Amygdala (tissue), 56 donors: ENCODE measurements around the gene CTRB2.

Source experiments
- DNase-seq, 56 donors: peaks; one replicate each; lab custom pipeline; 2025; lab: John Stamatoyannopoulos, UW

The CTRB2 gene

GRCh38 chr16:75189638-75190245 lies 17.2 kb downstream of the CTRB2 start:
- no peak for DNase-seq

- no peak for DNase-seq
Observed at GRCh38 chr16:75188832-75189477, 18.0 kb downstream of the CTRB2 start.

GRCh38 chr16:75181630-75182029 lies 25.3 kb downstream of the CTRB2 start:
- DNase-seq: no peak

- no peak for DNase-seq
Observed at GRCh38 chr16:75179208-75179607, 27.8 kb downstream of the CTRB2 start.

- no peak for DNase-seq
Observed at GRCh38 chr16:75176926-75177325, 30.0 kb downstream of the CTRB2 start.

- no peak for DNase-seq
Observed at GRCh38 chr16:75175074-75175473, 31.9 kb downstream of the CTRB2 start.

GRCh38 chr16:75172578-75172977 lies 34.4 kb downstream of the CTRB2 start:
- no peak for DNase-seq

- DNase-seq: no peak
Observed at GRCh38 chr16:75169899-75170405, 37.0 kb downstream of the CTRB2 start.

- DNase-seq: no peak
Observed at GRCh38 chr16:75160386-75160785, 46.6 kb downstream of the CTRB2 start.
